Measurements from ENCODE around the gene GON7.
"Not testable (repeated sequence)": the region's sequence is repeated elsewhere in the genome, so short reads cannot be mapped to it uniquely, and the experiment has no call there.

Gene GON7, protein sequence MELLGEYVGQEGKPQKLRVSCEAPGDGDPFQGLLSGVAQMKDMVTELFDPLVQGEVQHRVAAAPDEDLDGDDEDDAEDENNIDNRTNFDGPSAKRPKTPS

DNA sequence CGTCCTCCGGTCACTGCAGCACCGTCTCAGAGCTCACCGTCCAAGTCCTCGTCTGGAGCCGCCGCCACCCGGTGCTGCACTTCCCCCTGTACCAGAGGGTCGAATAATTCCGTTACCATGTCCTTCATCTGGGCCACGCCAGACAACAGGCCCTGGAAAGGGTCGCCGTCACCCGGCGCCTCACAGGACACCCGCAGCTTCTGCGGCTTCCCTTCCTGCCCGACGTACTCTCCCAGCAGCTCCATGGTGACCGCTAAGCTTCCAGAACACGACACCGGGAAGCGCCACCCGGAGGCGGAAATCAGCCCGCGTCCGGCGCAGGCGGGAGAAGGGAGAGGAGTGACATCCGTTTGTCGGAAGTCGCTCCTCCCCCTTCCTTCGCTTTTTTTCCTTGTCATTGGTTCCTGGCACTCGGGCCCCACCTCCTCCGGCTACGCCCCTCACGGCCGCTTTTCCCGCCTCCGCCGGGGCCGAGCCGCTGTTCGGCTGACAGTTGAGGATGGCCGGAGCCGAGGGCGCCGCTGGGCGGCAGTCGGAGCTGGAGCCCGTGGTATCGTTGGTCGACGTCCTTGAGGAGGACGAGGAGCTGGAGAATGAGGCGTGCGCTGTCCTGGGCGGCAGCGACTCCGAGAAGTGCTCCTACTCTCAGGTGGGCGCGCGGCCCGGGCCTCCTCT lies at the start of gene GON7, which contains the start of gene UBR7:
TSS of gene GON7 (minus strand) at position 273 of the 675 bp plus-strand sequence. CDS start at position 245, 28 bp downstream.
TSS of gene UBR7 (plus strand) at position 464 of the 675 bp plus-strand sequence. CDS start at position 500, 36 bp downstream.
- peak; percentile 63 to 84 for DNase-seq (ENCODE audit: low read depth in 1 of 2, low spot score in 1 of 2)

DNA sequence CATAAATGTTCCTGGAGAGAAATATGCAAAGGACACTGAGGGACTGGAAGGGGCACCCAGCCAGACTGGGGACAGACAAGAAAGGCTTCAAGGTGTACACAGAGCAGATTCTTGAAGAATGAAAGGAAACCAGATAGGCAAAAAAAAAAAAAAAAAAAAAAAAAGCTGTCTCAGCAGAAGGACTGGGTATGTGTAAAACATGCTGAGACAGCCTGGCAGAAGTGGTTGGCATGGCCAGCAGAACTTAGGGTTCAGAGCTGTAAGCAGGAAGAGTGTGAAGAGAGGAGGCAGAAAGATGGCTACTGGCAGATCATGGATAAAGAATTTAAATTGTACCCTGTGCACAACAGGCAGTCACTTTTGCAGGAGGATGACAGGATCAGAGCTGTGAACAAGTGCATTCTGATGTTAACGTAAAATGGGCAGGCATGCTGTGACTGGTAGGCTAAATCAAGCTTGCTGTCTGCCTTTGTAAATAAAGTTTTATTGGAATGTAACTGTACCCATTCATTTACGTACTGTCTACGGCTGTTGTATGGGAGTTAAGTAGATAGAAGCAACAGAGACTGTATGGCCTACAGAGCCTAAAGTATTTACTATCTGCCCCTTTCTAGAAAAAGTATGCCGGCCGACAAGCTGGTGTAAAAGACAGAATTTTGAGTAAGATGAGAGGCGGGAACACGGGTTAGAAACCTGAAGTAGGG lies 42.4 kb upstream of the GON7 start:
- no peak for DNase-seq (ENCODE audit: low read depth in 1 of 2, low spot score in 1 of 2)

DNA sequence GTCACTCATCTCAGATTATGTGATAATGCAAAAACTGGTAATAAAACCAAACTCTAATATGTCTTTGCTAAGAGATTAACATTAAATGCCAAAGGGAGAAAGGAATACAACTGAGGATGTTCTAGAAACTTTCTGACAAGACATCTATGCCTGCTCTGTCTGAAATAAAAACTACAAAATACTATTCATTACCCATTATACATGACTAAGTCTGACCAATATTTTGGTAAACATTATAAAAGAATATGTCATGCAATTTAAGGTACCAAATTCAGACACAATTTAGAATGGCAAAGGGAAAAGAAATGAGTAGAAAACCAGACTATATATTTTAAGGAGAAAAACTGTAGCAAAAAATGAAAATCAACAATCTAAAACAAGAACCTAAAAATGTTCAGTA lies 39.7 kb upstream of the GON7 start:
- no peak for DNase-seq (ENCODE audit: low read depth in 1 of 2, low spot score in 1 of 2)

DNA sequence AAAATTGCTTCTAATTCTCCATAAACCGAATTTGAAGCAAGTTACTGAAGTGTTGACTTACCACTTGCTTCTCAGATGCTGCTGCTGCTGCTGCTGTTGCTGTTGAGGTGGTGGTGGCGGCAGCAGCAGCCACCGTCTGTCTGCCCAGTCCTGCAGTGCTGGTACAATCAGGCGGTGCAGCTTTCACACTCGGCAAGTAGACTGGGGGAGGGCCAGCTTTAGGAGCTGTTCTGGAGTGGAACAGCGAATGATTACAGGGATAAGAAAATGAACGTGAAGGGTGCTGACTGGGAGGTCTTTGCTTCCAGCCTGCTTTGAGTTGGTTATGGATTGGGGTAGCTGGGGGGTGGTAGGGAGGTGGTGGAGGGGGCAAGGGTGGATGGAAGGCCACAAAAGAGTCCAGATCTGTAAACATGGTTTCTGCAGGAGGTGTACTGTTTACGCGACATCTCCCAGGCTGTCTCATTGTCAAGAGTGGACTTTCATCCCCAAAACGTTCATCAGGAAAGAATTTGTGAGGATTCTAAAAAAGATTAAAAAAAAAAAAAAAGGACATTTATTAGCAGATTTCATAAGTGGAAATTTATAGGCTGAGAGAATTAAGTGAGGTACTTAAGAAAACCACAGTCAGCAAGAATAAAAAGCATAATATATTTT lies 39.0 kb upstream of the GON7 start:
- no peak for DNase-seq (ENCODE audit: low read depth in 1 of 2, low spot score in 1 of 2)

DNA sequence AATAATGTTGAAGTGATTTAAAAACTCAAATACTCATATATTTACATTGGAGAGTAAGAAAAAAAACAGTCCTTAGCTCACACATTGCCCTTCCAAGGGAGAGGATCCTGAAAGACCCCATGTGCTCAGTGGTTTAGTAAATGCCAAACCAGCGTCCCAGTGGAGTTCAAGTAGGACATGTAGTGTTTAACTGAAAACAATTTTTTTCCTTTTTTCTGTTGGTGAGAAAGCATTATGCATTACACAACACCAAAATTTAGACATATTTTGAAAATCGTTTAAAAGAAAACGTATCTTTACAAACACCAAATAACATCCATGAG lies 33.8 kb upstream of the GON7 start:
- no peak for DNase-seq (ENCODE audit: low read depth in 1 of 2, low spot score in 1 of 2)

DNA sequence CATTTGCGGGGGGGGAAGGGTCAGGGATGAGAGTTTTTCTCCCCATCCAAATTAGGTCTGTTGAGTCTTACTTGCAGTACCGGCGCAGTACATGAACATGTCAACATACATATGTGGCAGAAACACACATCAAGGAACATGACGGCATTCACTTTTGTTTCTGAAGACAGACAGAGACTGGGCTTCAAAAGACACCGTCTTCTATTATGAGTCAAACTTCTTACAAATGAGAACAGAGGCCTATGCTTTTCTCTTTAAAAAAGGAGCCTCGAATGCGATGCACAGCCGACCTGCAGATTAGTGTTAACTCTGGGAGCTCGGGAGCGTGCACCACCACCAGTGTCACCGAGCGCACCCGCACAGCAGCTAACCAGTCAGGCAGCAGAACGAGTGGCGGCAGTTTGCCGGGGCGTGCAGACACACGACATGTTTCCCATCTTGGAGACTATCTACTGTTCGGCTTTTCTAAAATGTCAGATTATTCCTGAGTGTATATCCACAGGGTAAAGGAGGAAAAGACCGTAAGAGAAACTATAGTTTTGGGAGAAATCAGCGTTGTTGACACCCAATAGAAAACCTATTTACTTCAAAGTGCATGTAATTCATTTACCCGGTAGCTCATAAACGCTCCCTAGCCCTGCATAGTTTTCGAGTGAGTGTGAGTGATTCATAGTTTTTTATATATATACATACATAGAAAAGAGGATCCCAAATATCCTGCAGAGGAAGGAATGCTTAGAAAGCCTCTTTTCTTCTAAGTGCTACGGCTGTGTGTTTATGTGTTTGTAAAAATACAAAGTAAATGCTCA lies 33.2 kb upstream of the GON7 start:
- DNase-seq (ENCODE audit: low read depth in 1 of 2, low spot score in 1 of 2), result no peak

DNA sequence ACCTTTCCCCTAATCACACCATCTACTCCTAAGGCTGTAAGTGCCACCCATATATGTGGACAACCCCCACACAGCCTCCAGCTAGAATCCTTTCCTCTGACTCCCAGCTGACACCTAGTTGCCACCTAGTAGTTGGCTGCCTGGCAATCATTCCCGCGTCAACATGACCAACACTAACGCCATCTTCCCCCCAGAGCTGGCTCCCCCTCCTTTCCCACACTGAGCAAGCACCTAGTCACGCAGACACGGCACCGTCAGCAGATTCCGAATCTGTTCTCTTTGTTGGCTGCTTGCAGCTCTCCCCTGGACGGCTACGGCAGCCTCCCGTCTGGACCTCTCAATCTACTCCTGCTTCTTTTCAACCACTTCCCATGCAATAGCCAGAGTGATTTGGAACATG lies 27.9 kb upstream of the GON7 start:
- DNase-seq (ENCODE audit: low read depth in 1 of 2, low spot score in 1 of 2), result no peak

DNA sequence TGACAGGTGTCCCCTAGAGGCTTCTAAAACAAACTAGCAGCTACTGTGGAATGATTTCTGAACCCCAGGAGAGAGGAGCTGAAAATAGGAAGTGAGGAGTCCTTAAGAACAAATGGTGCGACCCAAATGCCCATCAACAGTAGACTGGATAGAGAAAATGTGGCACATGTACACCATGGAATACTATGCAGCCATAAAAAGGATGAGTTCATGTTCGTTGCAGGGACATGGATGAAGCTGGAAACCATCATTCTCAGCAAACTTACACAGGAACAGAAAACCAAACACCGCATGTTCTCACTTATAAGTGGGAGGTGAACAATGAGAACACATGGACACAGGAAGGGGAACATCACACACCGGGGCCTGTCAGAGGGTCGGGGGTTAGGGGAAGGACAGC lies 26.2 kb upstream of the GON7 start:
- not testable (repeated sequence) for DNase-seq (ENCODE audit: low read depth in 1 of 2, low spot score in 1 of 2)

DNA sequence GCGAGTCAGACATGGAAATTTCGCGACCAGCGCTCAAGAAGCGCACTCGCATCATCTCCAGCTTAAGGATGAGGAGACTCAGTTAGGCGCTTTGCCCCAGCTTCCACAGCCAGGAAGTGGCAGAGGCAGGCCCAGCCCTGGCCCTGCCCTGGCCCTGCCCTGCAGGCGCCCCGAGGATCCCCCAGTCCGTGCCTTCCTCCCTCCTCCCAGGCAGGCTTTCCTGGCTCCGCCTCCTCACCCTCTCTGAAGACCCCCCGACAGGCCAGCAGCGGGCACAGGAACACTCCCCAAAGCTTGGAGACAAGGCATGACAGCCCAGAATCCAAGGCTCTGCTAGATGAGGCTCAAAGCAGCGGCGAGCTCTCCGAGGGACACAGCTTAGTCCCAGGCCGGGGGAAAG lies 25.3 kb upstream of the GON7 start:
- no peak for DNase-seq (ENCODE audit: low read depth in 1 of 2, low spot score in 1 of 2)

DNA sequence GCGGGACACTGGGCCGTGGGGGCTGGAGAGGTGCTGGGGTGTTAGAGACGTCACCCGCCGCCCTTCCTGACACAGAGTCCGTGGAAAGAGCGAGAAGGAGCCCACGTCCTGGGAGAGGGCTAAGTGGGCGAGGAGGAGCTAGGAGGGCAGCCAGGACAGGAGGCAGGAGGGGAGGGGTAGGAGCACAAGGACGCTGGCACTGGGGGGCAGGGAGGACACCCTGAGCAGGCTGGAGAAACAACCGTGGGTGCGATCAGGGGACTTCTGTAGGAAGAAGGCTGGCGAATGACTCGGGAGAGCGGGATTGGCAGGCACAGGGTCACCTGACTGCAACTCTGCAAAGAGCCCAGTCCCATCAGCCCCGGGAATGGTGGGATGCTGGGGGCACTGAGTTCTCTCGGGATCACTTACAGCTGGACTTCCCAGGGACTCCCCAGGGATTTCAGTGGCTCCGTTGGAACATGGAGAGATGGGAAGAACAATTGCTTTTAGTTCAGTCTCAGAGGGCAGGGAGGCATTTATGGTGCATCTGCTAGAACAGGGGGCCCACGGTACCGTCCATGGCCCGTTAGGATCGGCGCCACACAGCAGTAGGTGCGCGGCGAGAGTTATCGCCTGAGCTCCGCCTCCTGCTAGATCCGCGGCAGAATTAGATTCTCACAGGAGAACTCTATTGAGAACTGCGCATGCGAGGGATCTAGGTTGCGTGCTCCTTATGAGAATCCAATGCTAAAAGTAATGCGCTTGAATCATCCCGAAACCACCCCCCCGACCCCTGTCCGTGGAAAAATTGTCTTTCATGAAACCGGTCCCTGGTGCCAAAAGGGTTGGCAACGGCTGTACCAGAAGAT lies 24.5 kb upstream of the GON7 start:
- DNase-seq (ENCODE audit: low read depth in 1 of 2, low spot score in 1 of 2), result no peak

DNA sequence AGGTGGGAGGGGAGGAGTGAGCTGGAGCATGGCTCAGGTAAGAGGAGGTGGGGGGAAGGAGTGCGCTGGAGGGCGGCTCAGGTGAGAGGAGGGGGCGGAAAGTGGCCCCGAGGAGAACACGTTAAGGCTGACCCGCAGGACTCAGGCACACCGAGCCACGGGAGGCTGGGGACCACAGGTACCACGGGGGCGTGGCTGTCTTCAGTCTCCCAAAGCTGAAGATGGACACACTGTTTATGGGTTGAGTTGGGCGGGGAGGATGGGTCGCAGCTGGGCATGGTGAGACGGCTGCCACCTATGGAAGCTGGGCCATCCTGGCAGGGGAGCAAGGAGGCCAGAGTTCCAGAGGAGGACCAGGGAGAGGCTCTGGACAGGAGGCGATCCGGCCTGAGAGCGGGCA lies 23.7 kb upstream of the GON7 start:
- no peak for DNase-seq (ENCODE audit: low read depth in 1 of 2, low spot score in 1 of 2)

DNA sequence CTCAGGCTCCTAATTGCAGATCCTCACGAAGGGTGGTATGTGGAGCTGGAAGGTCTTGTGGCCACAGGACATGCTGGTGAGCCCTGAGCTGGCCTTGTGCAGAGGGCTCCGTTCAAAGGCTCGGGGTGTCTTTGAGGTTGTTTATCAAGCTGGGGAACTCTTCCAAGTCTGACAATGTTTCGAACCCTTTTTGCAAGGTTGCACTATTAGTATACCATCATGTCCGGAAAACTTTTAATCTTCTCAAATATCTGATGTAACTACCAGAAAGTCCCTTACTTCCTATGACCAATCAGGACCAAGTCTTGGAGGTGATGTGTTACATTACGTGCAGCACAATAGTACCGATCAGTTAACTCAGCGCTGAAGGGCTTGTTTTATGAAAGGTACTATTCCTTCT lies 21.7 kb upstream of the GON7 start:
- DNase-seq (ENCODE audit: low read depth in 1 of 2, low spot score in 1 of 2), result no peak

DNA sequence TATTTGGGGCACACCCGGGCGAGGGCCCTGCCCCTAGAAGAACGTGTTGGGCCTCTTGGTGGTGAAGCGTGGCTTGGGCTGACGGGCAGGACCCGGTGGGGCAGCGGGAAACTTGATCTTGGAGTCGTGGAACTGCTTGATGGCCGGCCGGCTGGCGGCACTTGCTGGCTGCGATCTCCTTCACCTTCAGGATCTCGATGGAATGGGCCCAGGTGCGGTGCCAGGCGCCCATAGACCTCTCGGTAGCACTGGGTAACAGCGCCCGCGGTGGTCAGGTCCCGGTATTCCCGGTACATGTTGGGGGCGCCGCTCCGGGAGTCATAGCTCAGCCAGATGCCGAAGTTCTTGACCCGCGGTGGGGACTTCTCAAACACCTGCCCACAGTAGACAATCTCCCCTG lies 16.7 kb upstream of the GON7 start:
- DNase-seq (ENCODE audit: low read depth in 1 of 2, low spot score in 1 of 2), result no peak

DNA sequence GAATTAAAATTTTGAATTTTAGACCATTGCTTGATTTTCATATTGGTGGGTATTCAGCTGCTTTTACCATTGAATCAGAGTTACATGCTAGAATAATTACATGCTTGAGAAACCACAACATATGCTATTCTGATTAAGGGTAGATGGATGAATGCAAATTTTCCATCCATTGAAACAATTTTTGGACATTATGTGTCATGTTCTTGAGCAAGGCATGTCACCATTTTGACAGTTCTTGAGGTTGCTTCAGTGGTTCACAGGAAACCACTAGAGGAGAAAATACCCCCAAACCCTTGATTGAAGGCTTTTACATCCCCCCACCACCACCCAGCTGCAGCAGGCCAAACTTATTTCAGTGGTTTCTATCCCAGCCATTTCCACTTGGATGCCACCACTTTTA lies 13.6 kb upstream of the GON7 start:
- no peak for DNase-seq (ENCODE audit: low read depth in 1 of 2, low spot score in 1 of 2)

DNA sequence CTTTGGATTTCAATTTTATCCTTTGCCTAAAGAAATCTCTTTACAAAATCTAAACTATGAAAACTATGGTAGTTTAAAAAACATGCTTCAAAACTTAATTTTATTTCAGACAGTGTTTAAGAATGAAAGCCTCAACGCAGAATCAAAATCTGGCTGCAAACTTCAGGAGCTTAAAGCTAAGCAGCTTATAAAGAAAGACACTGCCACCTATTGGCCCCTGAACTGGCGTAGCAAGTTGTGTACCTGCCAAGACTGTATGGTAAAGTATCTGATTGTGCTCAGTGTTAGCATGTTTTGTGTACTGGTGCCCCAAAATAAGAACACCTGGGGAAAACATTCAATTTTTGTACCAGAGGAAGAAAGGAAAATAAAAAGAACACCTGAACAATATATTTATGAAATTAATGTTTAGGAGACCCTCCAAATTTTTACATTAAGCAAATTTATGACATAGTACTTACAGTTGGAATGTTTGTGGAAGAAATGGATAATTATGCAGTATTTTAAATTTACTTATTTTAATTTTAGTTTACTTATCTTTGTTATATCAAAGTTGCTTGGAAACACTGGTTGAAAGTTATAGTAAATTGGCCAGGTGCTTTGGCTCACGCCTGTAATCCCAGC lies 12.3 kb upstream of the GON7 start:
- peak in 1 of 2 donors; percentile 26 for DNase-seq (ENCODE audit: low read depth in 1 of 2, low spot score in 1 of 2)

DNA sequence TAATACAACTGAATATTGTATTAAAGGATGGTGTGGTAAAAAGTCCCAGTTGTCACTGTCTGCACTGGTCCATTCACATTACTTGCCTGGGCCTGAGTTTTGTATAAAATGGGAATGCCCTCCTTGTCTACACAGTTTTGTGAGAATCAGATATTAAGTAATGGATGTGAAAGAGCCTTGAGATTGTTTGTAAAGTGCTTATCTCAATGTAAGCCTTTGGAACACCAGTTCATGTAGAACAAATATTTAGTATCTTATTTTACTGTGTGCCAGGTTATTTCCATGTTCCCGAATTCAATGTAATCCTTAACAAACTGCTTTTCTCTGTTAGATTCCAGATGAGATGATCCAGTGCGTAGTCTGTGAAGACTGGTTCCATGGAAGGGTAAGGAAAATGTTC lies 7.7 kb upstream of the GON7 start:
- no peak for DNase-seq (ENCODE audit: low read depth in 1 of 2, low spot score in 1 of 2)

DNA sequence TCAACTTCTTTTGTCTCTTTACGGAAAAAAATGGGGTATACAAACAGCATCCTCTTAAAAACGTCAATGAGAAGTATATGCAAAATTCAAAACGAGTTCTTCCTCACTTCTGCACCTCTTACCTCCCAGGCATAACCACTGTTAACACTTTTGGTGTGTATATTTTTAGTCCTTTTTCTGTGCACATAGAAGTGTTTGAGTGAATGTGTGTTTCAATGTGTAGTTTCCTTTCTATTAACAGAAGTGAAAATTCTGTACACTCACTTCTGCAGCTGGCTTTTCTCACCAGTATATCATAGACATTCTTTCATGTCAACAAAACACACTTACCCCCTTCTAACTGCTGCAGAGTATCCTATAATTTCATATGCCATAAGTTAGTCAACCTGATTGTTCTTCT lies 5.6 kb upstream of the GON7 start:
- no peak for DNase-seq (ENCODE audit: low read depth in 1 of 2, low spot score in 1 of 2)

DNA sequence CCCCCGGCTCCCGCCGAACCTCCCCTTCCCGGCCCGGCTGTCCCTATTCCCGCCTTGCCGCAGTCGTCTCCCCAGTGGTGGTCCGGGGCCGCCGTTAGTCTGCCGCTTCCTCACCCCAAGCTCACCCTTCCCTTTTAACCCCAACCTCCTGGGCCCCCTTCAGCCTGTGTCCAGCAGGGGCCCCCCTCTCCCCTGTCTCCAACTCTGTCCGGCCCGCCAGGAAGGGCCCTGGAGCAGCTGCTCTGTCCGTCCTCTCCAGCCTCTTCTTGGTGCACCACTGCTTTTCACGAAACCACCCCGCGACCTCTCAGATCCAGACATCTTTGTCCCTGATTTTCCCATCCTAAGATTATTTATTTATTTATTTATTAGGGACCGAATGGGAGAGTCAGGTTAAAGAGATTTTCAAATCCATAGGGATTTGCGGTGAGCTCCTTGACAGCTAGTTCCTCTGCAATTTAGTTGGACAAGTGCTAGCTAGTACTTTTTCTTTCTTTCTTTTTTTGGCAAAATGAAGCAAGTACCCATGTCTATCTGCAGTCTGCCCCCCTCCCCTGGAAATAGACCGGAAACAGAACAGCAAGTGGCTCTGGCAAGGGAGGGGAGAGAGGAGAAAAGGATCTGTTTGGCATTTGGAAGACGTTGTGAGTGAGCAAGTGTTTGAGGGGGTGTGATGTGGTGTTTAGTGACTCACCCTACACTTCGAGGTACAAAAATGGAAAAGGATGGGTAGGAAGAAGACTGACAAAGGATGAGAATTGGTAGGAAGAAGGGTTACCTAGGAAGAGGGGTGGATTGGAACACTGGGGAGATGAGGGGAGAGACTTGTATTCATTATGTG lies 823 bp upstream of the GON7 start:
- DNase-seq (ENCODE audit: low read depth in 1 of 2, low spot score in 1 of 2), result peak in 1 of 2 donors; percentile 25

DNA sequence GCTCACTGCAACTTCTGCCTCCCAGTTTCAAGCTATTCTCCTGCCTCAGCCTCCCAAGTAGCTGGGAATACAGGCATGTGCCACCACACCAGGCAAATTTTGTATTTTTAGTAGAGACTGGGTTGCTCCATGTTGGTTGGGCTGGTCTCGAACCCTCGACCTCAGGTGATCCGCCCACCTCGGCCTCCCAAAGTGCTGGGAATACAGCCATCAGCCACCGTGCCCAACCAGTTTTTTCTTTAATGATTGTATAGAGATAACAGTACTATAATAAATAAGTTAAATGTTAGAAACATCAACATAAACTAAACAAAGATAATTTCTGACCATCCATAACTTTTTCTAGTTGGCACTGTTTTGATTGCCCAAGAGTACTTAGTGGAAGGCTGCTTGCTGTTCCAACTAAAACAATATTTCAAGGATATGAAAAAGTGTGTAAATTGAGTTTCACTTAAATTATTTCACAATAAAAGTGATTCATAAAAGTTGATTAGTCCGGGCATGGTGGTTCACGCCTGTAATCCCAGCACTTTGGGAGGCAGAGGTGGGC lies 5.6 kb downstream of the GON7 start:
- DNase-seq (ENCODE audit: low read depth in 1 of 2, low spot score in 1 of 2), result no peak

Measured in activated CD4-positive, alpha-beta T cell treated with anti-CD3 and anti-CD28 coated beads, Interleukin-2, amount 50 U/mL, for 24 hours (primary cell).